Activated CD4-positive, alpha-beta T cell treated with anti-CD3 and anti-CD28 coated beads, Interleukin-2, amount 10 ng/mL, durations not matched to agents 24 days and 14 days (primary cell): Measurements from ENCODE around the gene FAM3C. TPM values are rescaled to one million over a fixed set of nuclear protein-coding genes. Genes with fewer than 3 reads are reported as not detected.

ENCODE experiments used
- DNase-seq: peaks from one replicate; pipeline ENCODE4 v3.0.0; 2022
- H3K27ac Mint-ChIP-seq: one replicate; pipeline ENCODE4 v1.8.0; 2022; ENCODE audit warnings: mild to moderate bottlenecking, mixed read lengths
- H3K27me3 Mint-ChIP-seq: one replicate; pipeline ENCODE4 v1.8.0; 2022; ENCODE audit warnings: mixed read lengths
- H3K36me3 Mint-ChIP-seq: one replicate; pipeline ENCODE4 v1.8.0; 2022; ENCODE audit warnings: low read depth, mild to moderate bottlenecking, mixed read lengths
- H3K4me1 Mint-ChIP-seq: one replicate; pipeline ENCODE4 v1.8.0; 2021; ENCODE audit warnings: mixed read lengths
- H3K4me3 Mint-ChIP-seq: one replicate; pipeline ENCODE4 v1.8.0; 2022; ENCODE audit warnings: mild to moderate bottlenecking, moderate library complexity, mixed read lengths
- H3K9me3 Mint-ChIP-seq: one replicate; pipeline ENCODE4 v1.8.0; 2021; ENCODE audit warnings: mixed read lengths
- intact Hi-C: fragments of 100-400 bp; cut with micrococcal nuclease; formaldehyde crosslinking; loops from one replicate; pipeline ENCODE4 v1.15.1; 2023
- total RNA-seq: library from RNA; stranded (reverse); gene quantifications from 2 replicates; pipeline ENCODE4 v1.2.3, GENCODE V29; 2022

FAM3C gene
- total RNA-seq, 1 donor from 2014 or later: 80.2 TPM

DNA sequence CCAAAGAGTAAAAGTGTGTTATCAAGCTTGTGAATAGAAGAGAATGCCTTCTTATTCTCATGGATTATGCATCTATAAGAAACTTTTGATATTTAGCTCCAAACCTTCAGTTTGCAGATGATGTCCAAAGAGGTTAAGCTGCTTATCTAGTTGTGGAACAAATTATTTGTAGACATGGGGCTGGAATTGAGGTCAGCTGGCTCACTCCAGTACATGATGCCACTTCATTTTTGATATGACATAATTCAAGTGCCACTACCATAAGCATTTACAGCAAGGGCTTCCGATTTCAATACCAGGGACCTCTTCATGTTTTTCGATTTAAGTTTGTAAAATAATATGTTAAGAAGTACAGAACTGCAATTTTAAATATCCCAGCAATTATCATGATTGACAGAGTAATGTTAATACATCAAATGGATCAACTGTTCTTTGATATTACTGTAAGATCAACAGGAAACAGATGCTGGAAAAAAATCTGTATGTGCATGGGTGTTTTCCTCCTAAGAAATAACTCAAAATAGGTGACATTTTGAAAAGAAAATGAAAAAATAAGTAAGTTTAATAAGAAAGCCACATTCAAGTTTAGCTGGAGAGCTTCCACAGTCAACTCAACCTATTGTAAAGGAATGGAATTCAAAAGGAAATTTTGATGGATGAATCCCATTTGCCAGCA, 12.7 kb downstream of the FAM3C start:
- Mint-ChIP-seq H3K9me3 (no peaks in the 10 kb centered on the region), H3K27me3 (no peaks in the 10 kb centered on the region), H3K4me3 (no peak overlapping the region), H3K27ac (no peak overlapping the region), H3K4me1 (peaks cover 52% of the 10 kb centered on the region), H3K36me3 (peaks cover 43% of the 10 kb centered on the region)
- DNase-seq: no peak
- intact Hi-C loops: no loop called here

- H3K27me3 Mint-ChIP-seq: no peaks in the 10 kb centered on the region
- H3K36me3 Mint-ChIP-seq: peaks cover 47% of the 10 kb centered on the region
- no peak overlapping the region for H3K27ac Mint-ChIP-seq
- H3K9me3 Mint-ChIP-seq: no peaks in the 10 kb centered on the region
- peaks cover 50% of the 10 kb centered on the region for H3K4me1 Mint-ChIP-seq
- DNase-seq: no peak
- H3K4me3 Mint-ChIP-seq: no peak overlapping the region
- intact Hi-C loops: no loop called here
Measured at GRCh38 chr7:121382473-121382872, 13.6 kb downstream of the FAM3C start.

DNA sequence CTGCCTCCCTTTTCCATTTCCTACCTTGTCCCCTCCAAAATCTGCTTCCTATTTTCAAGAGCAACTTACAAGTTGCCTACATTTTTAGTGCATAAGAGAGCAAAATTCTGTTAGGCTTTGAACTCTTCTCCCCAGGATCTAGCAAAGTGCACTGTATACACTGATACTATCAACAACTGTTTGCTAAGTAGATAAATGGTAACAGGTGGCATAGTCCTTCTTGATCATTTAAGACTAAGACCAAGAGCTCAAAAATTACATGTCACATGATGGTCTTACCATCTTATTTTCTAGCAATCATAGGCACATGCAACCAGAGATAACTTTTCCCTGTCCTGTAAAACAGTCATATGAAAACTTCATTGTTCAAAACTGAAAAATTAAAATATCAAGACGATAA, 16.2 kb downstream of the FAM3C start:
- H3K4me3 Mint-ChIP-seq: no peak overlapping the region
- H3K27ac Mint-ChIP-seq: no peak overlapping the region
- H3K4me1 Mint-ChIP-seq: peaks cover 37% of the 10 kb centered on the region
- H3K36me3 Mint-ChIP-seq: peaks cover 64% of the 10 kb centered on the region
- no peaks in the 10 kb centered on the region for H3K27me3 Mint-ChIP-seq
- intact Hi-C loops: loop anchor here (10.0 kb wide), 1 partner anchor 425 kb away; the partner anchor contains the start of gene ING3
- H3K9me3 Mint-ChIP-seq: no peaks in the 10 kb centered on the region
- DNase-seq: no peak

- H3K27me3 Mint-ChIP-seq: no peaks in the 10 kb centered on the region
- peaks cover 27% of the 10 kb centered on the region for H3K4me1 Mint-ChIP-seq
- peaks cover 64% of the 10 kb centered on the region for H3K36me3 Mint-ChIP-seq
- no peak overlapping the region for H3K4me3 Mint-ChIP-seq
- intact Hi-C loops: loop anchor here (10.0 kb wide), 1 partner anchor 422 kb away; the partner anchor contains the start of gene ING3
- no peak for DNase-seq
- H3K27ac Mint-ChIP-seq: no peak overlapping the region
- no peaks in the 10 kb centered on the region for H3K9me3 Mint-ChIP-seq
Measured at GRCh38 chr7:121376979-121377378, 19.1 kb downstream of the FAM3C start.

- H3K27me3 Mint-ChIP-seq: no peaks in the 10 kb centered on the region
- no peak overlapping the region for H3K4me3 Mint-ChIP-seq
- H3K4me1 Mint-ChIP-seq: peaks cover 41% of the 10 kb centered on the region
- peaks cover 70% of the 10 kb centered on the region for H3K36me3 Mint-ChIP-seq
- intact Hi-C loops: loop anchor here (10.0 kb wide), 1 partner anchor 418 kb away; the partner anchor contains the start of gene ING3
- no peak overlapping the region for H3K27ac Mint-ChIP-seq
- no peak for DNase-seq
- H3K9me3 Mint-ChIP-seq: no peaks in the 10 kb centered on the region
Measured at GRCh38 chr7:121373177-121373576, 22.9 kb downstream of the FAM3C start.

GRCh38 chr7:121372376-121373010, 23.6 kb downstream of the FAM3C start:
- no peak for DNase-seq
- H3K27me3 Mint-ChIP-seq: no peaks in the 10 kb centered on the region
- H3K27ac Mint-ChIP-seq: peak overlapping the region; percentile 79
- intact Hi-C loops: loop anchor here (1.0 to 10.0 kb wide), 5 partner anchors 13 to 418 kb away; partner anchors contain the start of gene ING3
- no peaks in the 10 kb centered on the region for H3K9me3 Mint-ChIP-seq
- peak overlapping the region; percentile 61 for H3K4me3 Mint-ChIP-seq
- peaks cover 69% of the 10 kb centered on the region for H3K36me3 Mint-ChIP-seq
- H3K4me1 Mint-ChIP-seq: peaks cover 41% of the 10 kb centered on the region

- Mint-ChIP-seq H3K36me3 (peaks cover 67% of the 10 kb centered on the region), H3K4me3 (peak overlapping the region; percentile 72), H3K27me3 (no peaks in the 10 kb centered on the region), H3K4me1 (peaks cover 43% of the 10 kb centered on the region), H3K27ac (peak overlapping the region; percentile 90), H3K9me3 (no peaks in the 10 kb centered on the region)
- no peak for DNase-seq
- intact Hi-C loops: loop anchor here (1.0 to 10.0 kb wide), 6 partner anchors 13 to 417 kb away; partner anchors contain the start of gene ING3
Measured at GRCh38 chr7:121371883-121372282, 24.2 kb downstream of the FAM3C start.

GRCh38 chr7:121371367-121371766, 24.7 kb downstream of the FAM3C start:
- Mint-ChIP-seq H3K4me1 (peaks cover 48% of the 10 kb centered on the region), H3K36me3 (peaks cover 71% of the 10 kb centered on the region), H3K27ac (peak overlapping the region; percentile 90), H3K4me3 (peak overlapping the region; percentile 72), H3K9me3 (no peaks in the 10 kb centered on the region), H3K27me3 (no peaks in the 10 kb centered on the region)
- DNase-seq: no peak
- intact Hi-C loops: loop anchor here (1.0 to 10.0 kb wide), 2 partner anchors 159 to 417 kb away; partner anchors contain the start of gene ING3

- no peaks in the 10 kb centered on the region for H3K27me3 Mint-ChIP-seq
- intact Hi-C loops: loop anchor here (2.0 kb wide), 1 partner anchor 129 kb away; no protein-coding TSS in a partner anchor
- H3K27ac Mint-ChIP-seq: peak overlapping the region; percentile 81
- peaks cover 47% of the 10 kb centered on the region for H3K4me1 Mint-ChIP-seq
- peak; percentile 59 for DNase-seq
- peak overlapping the region; percentile 71 for H3K4me3 Mint-ChIP-seq
- H3K9me3 Mint-ChIP-seq: no peaks in the 10 kb centered on the region
- H3K36me3 Mint-ChIP-seq: peaks cover 62% of the 10 kb centered on the region
Measured at GRCh38 chr7:121369462-121369861, 26.6 kb downstream of the FAM3C start.

- H3K4me1 Mint-ChIP-seq: peaks cover 39% of the 10 kb centered on the region
- H3K4me3 Mint-ChIP-seq: no peak overlapping the region
- peaks cover 63% of the 10 kb centered on the region for H3K36me3 Mint-ChIP-seq
- no peaks in the 10 kb centered on the region for H3K27me3 Mint-ChIP-seq
- no peaks in the 10 kb centered on the region for H3K9me3 Mint-ChIP-seq
- peak; percentile 74 for DNase-seq
- peak overlapping the region; percentile 59 for H3K27ac Mint-ChIP-seq
- intact Hi-C loops: loop anchor here (1.0 kb wide), 2 partner anchors 28 to 180 kb away; no protein-coding TSS in a partner anchor
Measured at GRCh38 chr7:121366852-121367431, 29.2 kb downstream of the FAM3C start.

DNA sequence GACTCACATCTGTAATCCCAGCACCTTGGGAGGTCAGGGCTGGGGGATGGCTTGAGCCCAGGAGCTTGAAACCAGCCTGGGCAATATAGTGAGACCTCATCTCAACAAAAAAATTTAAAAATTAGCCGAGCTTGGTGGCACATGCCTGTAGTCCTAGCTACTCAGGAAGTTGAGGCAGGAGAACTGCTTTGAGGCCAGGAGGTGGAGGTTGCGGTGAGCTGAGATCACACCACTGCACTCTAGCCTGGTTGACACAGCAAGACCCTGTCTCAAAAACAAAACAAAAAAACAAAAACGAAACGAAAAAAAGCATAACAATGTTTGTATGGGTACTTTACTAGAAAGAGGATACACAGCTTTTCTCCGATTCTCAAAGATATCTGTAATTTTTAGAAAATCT, 35.5 kb downstream of the FAM3C start:
- H3K9me3 Mint-ChIP-seq: no peaks in the 10 kb centered on the region
- no peak for DNase-seq
- peaks cover 46% of the 10 kb centered on the region for H3K36me3 Mint-ChIP-seq
- H3K27ac Mint-ChIP-seq: no peak overlapping the region
- intact Hi-C loops: no loop called here
- H3K4me3 Mint-ChIP-seq: no peak overlapping the region
- peaks cover 3% of the 10 kb centered on the region for H3K4me1 Mint-ChIP-seq
- H3K27me3 Mint-ChIP-seq: no peaks in the 10 kb centered on the region

GRCh38 chr7:121355574-121355973, 40.5 kb downstream of the FAM3C start:
- Mint-ChIP-seq H3K36me3 (peaks cover 52% of the 10 kb centered on the region), H3K4me1 (no peaks in the 10 kb centered on the region), H3K27me3 (no peaks in the 10 kb centered on the region), H3K4me3 (no peak overlapping the region), H3K27ac (no peak overlapping the region), H3K9me3 (no peaks in the 10 kb centered on the region)
- DNase-seq: no peak
- intact Hi-C loops: no loop called here

GRCh38 chr7:121352323-121352722, 43.8 kb downstream of the FAM3C start:
- H3K4me3 Mint-ChIP-seq: no peak overlapping the region
- intact Hi-C loops: no loop called here
- H3K36me3 Mint-ChIP-seq: peaks cover 46% of the 10 kb centered on the region
- H3K4me1 Mint-ChIP-seq: no peaks in the 10 kb centered on the region
- H3K9me3 Mint-ChIP-seq: no peaks in the 10 kb centered on the region
- DNase-seq: no peak
- no peaks in the 10 kb centered on the region for H3K27me3 Mint-ChIP-seq
- H3K27ac Mint-ChIP-seq: no peak overlapping the region

GRCh38 chr7:121351682-121352081, 44.4 kb downstream of the FAM3C start:
- intact Hi-C loops: no loop called here
- Mint-ChIP-seq H3K4me1 (no peaks in the 10 kb centered on the region), H3K36me3 (peaks cover 47% of the 10 kb centered on the region), H3K27ac (no peak overlapping the region), H3K9me3 (no peaks in the 10 kb centered on the region), H3K27me3 (no peaks in the 10 kb centered on the region), H3K4me3 (no peak overlapping the region)
- DNase-seq: no peak
